Suprapubic skin (tissue), 4 donors: Measurements from ENCODE around the gene ITGA3. TPM values are rescaled to one million over a fixed set of nuclear protein-coding genes. Genes with fewer than 3 reads are reported as not detected.

ENCODE experiments used
- DNase-seq, 2 donors: peaks; one replicate each; pipeline ENCODE4 v3.0.0-alpha.2; 2019; ENCODE audit warnings: low spot score in 2 of 2
- H3K27ac ChIP-seq: fragments of 200-600 bp; sonication (generic); one replicate; pipeline ENCODE4 v1.5.1; 2019
- H3K27me3 ChIP-seq: fragments of 200-600 bp; sonication (generic); one replicate; pipeline ENCODE4 v1.5.1; 2019
- H3K36me3 ChIP-seq: fragments of 200-600 bp; sonication (generic); one replicate; pipeline ENCODE4 v1.5.1; 2019
- H3K4me1 ChIP-seq: fragments of 200-600 bp; sonication (generic); one replicate; pipeline ENCODE4 v1.5.1; 2019
- H3K4me3 ChIP-seq: fragments of 200-600 bp; sonication (generic); one replicate; pipeline ENCODE4 v1.5.1; 2019; ENCODE audit warnings: mild to moderate bottlenecking
- H3K9me3 ChIP-seq: fragments of 200-600 bp; sonication (generic); one replicate; pipeline ENCODE4 v1.5.1; 2019
- CTCF ChIP-seq, 2 donors: fragments of 200-600 bp in 1 of 2; fragments of 450-650 bp in 1 of 2; sonication (generic) in 1 of 2; IDR thresholded peaks; one replicate each; pipeline ENCODE4 v1.5.1; 2016 to 2019; ENCODE audit warnings: antibody characterized with exemption in 2 of 2, mild to moderate bottlenecking in 1 of 2, moderate library complexity in 1 of 2
- EP300 ChIP-seq: sonication (generic); formaldehyde crosslinking; IDR thresholded peaks from one replicate; pipeline ENCODE4 v1.6.1; 2017; ENCODE audit warnings: antibody characterized with exemption
- POLR2A ChIP-seq, 2 donors: fragments of 450-650 bp; IDR thresholded peaks; one replicate each; pipeline ENCODE4 v1.6.1; 2017; ENCODE audit warnings: antibody characterized with exemption in 2 of 2, mild to moderate bottlenecking in 2 of 2, moderate library complexity in 2 of 2
- POLR2AphosphoS5 ChIP-seq, 3 donors: sonication (generic); formaldehyde crosslinking; IDR thresholded peaks; one replicate each; pipeline ENCODE4 v1.6.1; 2017; ENCODE audit warnings: antibody characterized with exemption in 3 of 3
- WGBS: methylation state at CpG from one replicate; pipeline ENCODE4 v1.1.5; 2018; 5-methylcytosine and 5-hydroxymethylcytosine counted together
- total RNA-seq, 4 donors: library from RNA; depleted of rRNA; stranded (reverse); fragments of >200 nt; gene quantifications; one replicate each; pipeline ENCODE4 v1.1.0, GENCODE V29; 2016

Gene ITGA3
- total RNA-seq, 4 donors from 2014 or later = 85.9 to 229 (median 198) TPM

- 91% methylated on average over 4 of the region's 4 CpGs for WGBS
- TF ChIP-seq POLR2AphosphoS5 (IDR thresholded peaks at IDR 0.05) (no peak), CTCF (IDR thresholded peaks at IDR 0.05) (no peak)
Observed at GRCh38 chr17:50118828-50119218, 62.9 kb downstream of the ITGA3 start.

GRCh38 chr17:50120475-50121253, 64.8 kb downstream of the ITGA3 start:
- DNase-seq = no peak
- Histone ChIP-seq H3K36me3 (no peaks in the 10 kb centered on the region), H3K27me3 (peaks cover 13% of the 10 kb centered on the region), H3K9me3 (no peaks in the 10 kb centered on the region), H3K4me3 (no peak overlapping the region), H3K4me1 (peaks cover 9% of the 10 kb centered on the region), H3K27ac (no peak overlapping the region)
- TF ChIP-seq EP300 = no peak
- no peak for TF ChIP-seq POLR2A (IDR thresholded peaks at IDR 0.05)
- TF ChIP-seq POLR2AphosphoS5 (IDR thresholded peaks at IDR 0.05) = no peak
- TF ChIP-seq CTCF (IDR thresholded peaks at IDR 0.05) = no peak
- WGBS = 88% methylated on average over 7 of the region's 7 CpGs

More at GRCh38 chr17:50118828-50119218, 62.9 kb downstream of the ITGA3 start:
- H3K27ac ChIP-seq = no peak overlapping the region
- DNase-seq = no peak
- peaks cover 9% of the 10 kb centered on the region for H3K4me1 ChIP-seq
- no peaks in the 10 kb centered on the region for H3K36me3 ChIP-seq
- peaks cover 13% of the 10 kb centered on the region for H3K27me3 ChIP-seq
- H3K4me3 ChIP-seq = no peak overlapping the region
- H3K9me3 ChIP-seq = no peaks in the 10 kb centered on the region

- Histone ChIP-seq H3K9me3 (no peaks in the 10 kb centered on the region), H3K27me3 (peaks cover 8% of the 10 kb centered on the region), H3K36me3 (no peaks in the 10 kb centered on the region), H3K4me3 (no peak overlapping the region), H3K4me1 (no peaks in the 10 kb centered on the region), H3K27ac (no peak overlapping the region)
- TF ChIP-seq EP300 (no peak), CTCF (IDR thresholded peaks at IDR 0.05) (no peak), POLR2A (IDR thresholded peaks at IDR 0.05) (no peak), POLR2AphosphoS5 (IDR thresholded peaks at IDR 0.05) (no peak)
- no peak for DNase-seq
- WGBS = 92% methylated on average over 3 of the region's 3 CpGs
Observed at GRCh38 chr17:50122945-50123344, 67.0 kb downstream of the ITGA3 start.

- no peak for DNase-seq
- no peak overlapping the region for H3K4me3 ChIP-seq
- peaks cover 10% of the 10 kb centered on the region for H3K27me3 ChIP-seq
- TF ChIP-seq EP300 = no peak
- no peak for TF ChIP-seq POLR2AphosphoS5 (IDR thresholded peaks at IDR 0.05)
- WGBS = 52% methylated on average over 12 of the region's 12 CpGs
- H3K9me3 ChIP-seq = no peaks in the 10 kb centered on the region
- peaks cover 5% of the 10 kb centered on the region for H3K4me1 ChIP-seq
- H3K27ac ChIP-seq = no peak overlapping the region
- no peaks in the 10 kb centered on the region for H3K36me3 ChIP-seq
Observed at GRCh38 chr17:50123649-50124349, 67.9 kb downstream of the ITGA3 start.

- H3K36me3 ChIP-seq = no peaks in the 10 kb centered on the region
- peaks cover 25% of the 10 kb centered on the region for H3K27me3 ChIP-seq
- H3K9me3 ChIP-seq = no peaks in the 10 kb centered on the region
- no peak for DNase-seq
- no peak for TF ChIP-seq CTCF (IDR thresholded peaks at IDR 0.05)
- no peak for TF ChIP-seq EP300
- TF ChIP-seq POLR2AphosphoS5 (IDR thresholded peaks at IDR 0.05) = no peak
- no peak for TF ChIP-seq POLR2A (IDR thresholded peaks at IDR 0.05)
- H3K4me3 ChIP-seq = no peak overlapping the region
- no peak overlapping the region for H3K27ac ChIP-seq
- H3K4me1 ChIP-seq = peaks cover 22% of the 10 kb centered on the region
- WGBS = 97% methylated on average over 4 of the region's 4 CpGs
Observed at GRCh38 chr17:50125420-50125997, 69.6 kb downstream of the ITGA3 start.
